ENCODE data around the gene LAPTM5. TPM values are rescaled to one million over a fixed set of nuclear protein-coding genes. Genes with fewer than 3 reads are reported as not detected.

Gene LAPTM5
- total RNA-seq, 1 donor from 2014 or later: 7.3 TPM

GRCh38 chr1:30730346-30731108, 27.0 kb downstream of the LAPTM5 start:
- Histone ChIP-seq H3K4me3 (ENCODE audit: low read length in 3 of 3) (no peak overlapping the region), H3K9me3 (ENCODE audit: control insufficient read depth in 3 of 3, low read length in 3 of 3) (no peaks in the 10 kb centered on the region), H3K27me3 (ENCODE audit: control insufficient read depth in 3 of 3, insufficient read depth in 3 of 3, low read length in 3 of 3) (peaks cover 0 to 5% (median 2%) of the 10 kb centered on the region in 3 donors), H3K9ac (ENCODE audit: low read depth in 1 of 3, low read length in 3 of 3) (no peak overlapping the region), H3K4me1 (ENCODE audit: control insufficient read depth in 3 of 3, insufficient read depth in 3 of 3, low read length in 3 of 3) (no peaks in the 10 kb centered on the region), H3K36me3 (ENCODE audit: control insufficient read depth in 3 of 3, insufficient read depth in 3 of 3, low read length in 3 of 3) (no peaks in the 10 kb centered on the region), H3K27ac (ENCODE audit: low read depth, low read length) (no peak overlapping the region)

GRCh38 chr1:30729901-30730300, 27.7 kb downstream of the LAPTM5 start:
- Histone ChIP-seq H3K27ac (ENCODE audit: low read depth, low read length) (no peak overlapping the region), H3K4me3 (ENCODE audit: low read length in 3 of 3) (no peak overlapping the region), H3K4me1 (ENCODE audit: control insufficient read depth in 3 of 3, insufficient read depth in 3 of 3, low read length in 3 of 3) (no peaks in the 10 kb centered on the region), H3K9ac (ENCODE audit: low read depth in 1 of 3, low read length in 3 of 3) (no peak overlapping the region), H3K36me3 (ENCODE audit: control insufficient read depth in 3 of 3, insufficient read depth in 3 of 3, low read length in 3 of 3) (no peaks in the 10 kb centered on the region), H3K9me3 (ENCODE audit: control insufficient read depth in 3 of 3, low read length in 3 of 3) (no peaks in the 10 kb centered on the region), H3K27me3 (ENCODE audit: control insufficient read depth in 3 of 3, insufficient read depth in 3 of 3, low read length in 3 of 3) (peaks cover 0 to 5% (median 2%) of the 10 kb centered on the region in 3 donors)

- H3K27me3 ChIP-seq (ENCODE audit: control insufficient read depth in 3 of 3, insufficient read depth in 3 of 3, low read length in 3 of 3): peaks cover 0 to 5% (median 2%) of the 10 kb centered on the region in 3 donors
- H3K9me3 ChIP-seq (ENCODE audit: control insufficient read depth in 3 of 3, low read length in 3 of 3): no peaks in the 10 kb centered on the region
- no peaks in the 10 kb centered on the region for H3K4me1 ChIP-seq (ENCODE audit: control insufficient read depth in 3 of 3, insufficient read depth in 3 of 3, low read length in 3 of 3)
- H3K27ac ChIP-seq (ENCODE audit: low read depth, low read length): no peak overlapping the region
- H3K4me3 ChIP-seq (ENCODE audit: low read length in 3 of 3): no peak overlapping the region
- H3K36me3 ChIP-seq (ENCODE audit: control insufficient read depth in 3 of 3, insufficient read depth in 3 of 3, low read length in 3 of 3): no peaks in the 10 kb centered on the region
- H3K9ac ChIP-seq (ENCODE audit: low read depth in 1 of 3, low read length in 3 of 3): no peak overlapping the region
Measured at GRCh38 chr1:30728832-30729638, 28.5 kb downstream of the LAPTM5 start.

- no peaks in the 10 kb centered on the region for H3K4me1 ChIP-seq (ENCODE audit: control insufficient read depth in 3 of 3, insufficient read depth in 3 of 3, low read length in 3 of 3)
- H3K27me3 ChIP-seq (ENCODE audit: control insufficient read depth in 3 of 3, insufficient read depth in 3 of 3, low read length in 3 of 3): peaks cover 0 to 5% (median 2%) of the 10 kb centered on the region in 3 donors
- no peaks in the 10 kb centered on the region for H3K9me3 ChIP-seq (ENCODE audit: control insufficient read depth in 3 of 3, low read length in 3 of 3)
Measured at GRCh38 chr1:30728340-30728739, 29.2 kb downstream of the LAPTM5 start.

GRCh38 chr1:30727824-30728223, 29.8 kb downstream of the LAPTM5 start:
- Histone ChIP-seq H3K27ac (ENCODE audit: low read depth, low read length) (no peak overlapping the region), H3K9me3 (ENCODE audit: control insufficient read depth in 3 of 3, low read length in 3 of 3) (no peaks in the 10 kb centered on the region), H3K9ac (ENCODE audit: low read depth in 1 of 3, low read length in 3 of 3) (no peak overlapping the region), H3K36me3 (ENCODE audit: control insufficient read depth in 3 of 3, insufficient read depth in 3 of 3, low read length in 3 of 3) (no peaks in the 10 kb centered on the region), H3K27me3 (ENCODE audit: control insufficient read depth in 3 of 3, insufficient read depth in 3 of 3, low read length in 3 of 3) (peaks cover 0 to 5% (median 2%) of the 10 kb centered on the region in 3 donors), H3K4me1 (ENCODE audit: control insufficient read depth in 3 of 3, insufficient read depth in 3 of 3, low read length in 3 of 3) (no peaks in the 10 kb centered on the region), H3K4me3 (ENCODE audit: low read length in 3 of 3) (no peak overlapping the region)

More at GRCh38 chr1:30728340-30728739, 29.2 kb downstream of the LAPTM5 start:
- H3K4me3 ChIP-seq (ENCODE audit: low read length in 3 of 3): no peak overlapping the region
- no peak overlapping the region for H3K27ac ChIP-seq (ENCODE audit: low read depth, low read length)
- no peak overlapping the region for H3K9ac ChIP-seq (ENCODE audit: low read depth in 1 of 3, low read length in 3 of 3)
- no peaks in the 10 kb centered on the region for H3K36me3 ChIP-seq (ENCODE audit: control insufficient read depth in 3 of 3, insufficient read depth in 3 of 3, low read length in 3 of 3)

GRCh38 chr1:30726773-30727684, 30.5 kb downstream of the LAPTM5 start:
- no peak overlapping the region for H3K9ac ChIP-seq (ENCODE audit: low read depth in 1 of 3, low read length in 3 of 3)
- no peak overlapping the region for H3K4me3 ChIP-seq (ENCODE audit: low read length in 3 of 3)
- H3K27ac ChIP-seq (ENCODE audit: low read depth, low read length): no peak overlapping the region
- H3K4me1 ChIP-seq (ENCODE audit: control insufficient read depth in 3 of 3, insufficient read depth in 3 of 3, low read length in 3 of 3): no peaks in the 10 kb centered on the region
- H3K27me3 ChIP-seq (ENCODE audit: control insufficient read depth in 3 of 3, insufficient read depth in 3 of 3, low read length in 3 of 3): peaks cover 0 to 5% (median 2%) of the 10 kb centered on the region in 3 donors
- no peaks in the 10 kb centered on the region for H3K9me3 ChIP-seq (ENCODE audit: control insufficient read depth in 3 of 3, low read length in 3 of 3)
- H3K36me3 ChIP-seq (ENCODE audit: control insufficient read depth in 3 of 3, insufficient read depth in 3 of 3, low read length in 3 of 3): no peaks in the 10 kb centered on the region

GRCh38 chr1:30726236-30726635, 31.3 kb downstream of the LAPTM5 start:
- Histone ChIP-seq H3K9ac (ENCODE audit: low read depth in 1 of 3, low read length in 3 of 3) (no peak overlapping the region), H3K27ac (ENCODE audit: low read depth, low read length) (no peak overlapping the region), H3K4me1 (ENCODE audit: control insufficient read depth in 3 of 3, insufficient read depth in 3 of 3, low read length in 3 of 3) (no peaks in the 10 kb centered on the region), H3K9me3 (ENCODE audit: control insufficient read depth in 3 of 3, low read length in 3 of 3) (no peaks in the 10 kb centered on the region), H3K27me3 (ENCODE audit: control insufficient read depth in 3 of 3, insufficient read depth in 3 of 3, low read length in 3 of 3) (no peaks in the 10 kb centered on the region), H3K36me3 (ENCODE audit: control insufficient read depth in 3 of 3, insufficient read depth in 3 of 3, low read length in 3 of 3) (no peaks in the 10 kb centered on the region), H3K4me3 (ENCODE audit: low read length in 3 of 3) (no peak overlapping the region)

GRCh38 chr1:30725450-30726095, 32.0 kb downstream of the LAPTM5 start:
- Histone ChIP-seq H3K4me1 (ENCODE audit: control insufficient read depth in 3 of 3, insufficient read depth in 3 of 3, low read length in 3 of 3) (no peaks in the 10 kb centered on the region), H3K9me3 (ENCODE audit: control insufficient read depth in 3 of 3, low read length in 3 of 3) (no peaks in the 10 kb centered on the region), H3K27me3 (ENCODE audit: control insufficient read depth in 3 of 3, insufficient read depth in 3 of 3, low read length in 3 of 3) (no peaks in the 10 kb centered on the region), H3K4me3 (ENCODE audit: low read length in 3 of 3) (no peak overlapping the region), H3K9ac (ENCODE audit: low read depth in 1 of 3, low read length in 3 of 3) (no peak overlapping the region), H3K36me3 (ENCODE audit: control insufficient read depth in 3 of 3, insufficient read depth in 3 of 3, low read length in 3 of 3) (no peaks in the 10 kb centered on the region), H3K27ac (ENCODE audit: low read depth, low read length) (no peak overlapping the region)

- no peaks in the 10 kb centered on the region for H3K36me3 ChIP-seq (ENCODE audit: control insufficient read depth in 3 of 3, insufficient read depth in 3 of 3, low read length in 3 of 3)
- no peak overlapping the region for H3K9ac ChIP-seq (ENCODE audit: low read depth in 1 of 3, low read length in 3 of 3)
- no peak overlapping the region for H3K4me3 ChIP-seq (ENCODE audit: low read length in 3 of 3)
- H3K27me3 ChIP-seq (ENCODE audit: control insufficient read depth in 3 of 3, insufficient read depth in 3 of 3, low read length in 3 of 3): no peaks in the 10 kb centered on the region
- H3K27ac ChIP-seq (ENCODE audit: low read depth, low read length): no peak overlapping the region
- H3K9me3 ChIP-seq (ENCODE audit: control insufficient read depth in 3 of 3, low read length in 3 of 3): no peaks in the 10 kb centered on the region
- no peaks in the 10 kb centered on the region for H3K4me1 ChIP-seq (ENCODE audit: control insufficient read depth in 3 of 3, insufficient read depth in 3 of 3, low read length in 3 of 3)
Measured at GRCh38 chr1:30724655-30725421, 32.7 kb downstream of the LAPTM5 start.
